AG04449 (cell line): ENCODE measurements around the gene PRPF40A.

Experiments used
- CTCF ChIA-PET: fragments of 350-600 bp; formaldehyde crosslinking; extraction: SDS; loops from one replicate; lab custom pipeline; 2021; ENCODE audit warnings: antibody characterized with exemption; lab: Yijun Ruan, JAX
- POLR2A ChIA-PET: fragments of 400-600, 350-600 bp; formaldehyde crosslinking; extraction: SDS; loops from one replicate; lab custom pipeline; 2020; ENCODE audit warnings: antibody characterized with exemption, inconsistent platforms; lab: Yijun Ruan, JAX
- DNase-seq: peaks from one replicate; pipeline ENCODE4 v3.0.0-alpha.2; 2010; ENCODE audit warnings: low read depth, low spot score
- H3K4me3 ChIP-seq: 2 replicates; pipeline ENCODE4 v1.5.1; 2011; ENCODE audit warnings: low read depth, mild to moderate bottlenecking, control low read depth, low read length
- TF ChIP-seq, protein P1 (sequence below): IDR thresholded peaks from one replicate; pipeline ENCODE4 v1.5.1; 2011; ENCODE audit warnings: mild to moderate bottlenecking, moderate library complexity, low read length, control low read depth, inconsistent platforms; ENCODE audit not compliant: insufficient read depth; ENCODE audit errors: missing control alignments

Gene PRPF40A

GRCh38 chr2:152609154-152609553 lies 108.1 kb downstream of the PRPF40A start:
- no peak for DNase-seq
- TF ChIP-seq, protein P1, sequence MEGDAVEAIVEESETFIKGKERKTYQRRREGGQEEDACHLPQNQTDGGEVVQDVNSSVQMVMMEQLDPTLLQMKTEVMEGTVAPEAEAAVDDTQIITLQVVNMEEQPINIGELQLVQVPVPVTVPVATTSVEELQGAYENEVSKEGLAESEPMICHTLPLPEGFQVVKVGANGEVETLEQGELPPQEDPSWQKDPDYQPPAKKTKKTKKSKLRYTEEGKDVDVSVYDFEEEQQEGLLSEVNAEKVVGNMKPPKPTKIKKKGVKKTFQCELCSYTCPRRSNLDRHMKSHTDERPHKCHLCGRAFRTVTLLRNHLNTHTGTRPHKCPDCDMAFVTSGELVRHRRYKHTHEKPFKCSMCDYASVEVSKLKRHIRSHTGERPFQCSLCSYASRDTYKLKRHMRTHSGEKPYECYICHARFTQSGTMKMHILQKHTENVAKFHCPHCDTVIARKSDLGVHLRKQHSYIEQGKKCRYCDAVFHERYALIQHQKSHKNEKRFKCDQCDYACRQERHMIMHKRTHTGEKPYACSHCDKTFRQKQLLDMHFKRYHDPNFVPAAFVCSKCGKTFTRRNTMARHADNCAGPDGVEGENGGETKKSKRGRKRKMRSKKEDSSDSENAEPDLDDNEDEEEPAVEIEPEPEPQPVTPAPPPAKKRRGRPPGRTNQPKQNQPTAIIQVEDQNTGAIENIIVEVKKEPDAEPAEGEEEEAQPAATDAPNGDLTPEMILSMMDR = no peak
- CTCF ChIA-PET = no interaction called here
- no peak overlapping the region for H3K4me3 ChIP-seq
- POLR2A ChIA-PET = no interaction called here

GRCh38 chr2:152607793-152608300 lies 109.4 kb downstream of the PRPF40A start:
- no peak for DNase-seq
- TF ChIP-seq, protein P1 = no peak
- CTCF ChIA-PET = interaction anchor here (1.0 kb wide), 1 partner anchor 28 kb away, joined by 3 read pairs; no protein-coding TSS in a partner anchor
- H3K4me3 ChIP-seq = no peak overlapping the region
- POLR2A ChIA-PET = no interaction called here

DNA sequence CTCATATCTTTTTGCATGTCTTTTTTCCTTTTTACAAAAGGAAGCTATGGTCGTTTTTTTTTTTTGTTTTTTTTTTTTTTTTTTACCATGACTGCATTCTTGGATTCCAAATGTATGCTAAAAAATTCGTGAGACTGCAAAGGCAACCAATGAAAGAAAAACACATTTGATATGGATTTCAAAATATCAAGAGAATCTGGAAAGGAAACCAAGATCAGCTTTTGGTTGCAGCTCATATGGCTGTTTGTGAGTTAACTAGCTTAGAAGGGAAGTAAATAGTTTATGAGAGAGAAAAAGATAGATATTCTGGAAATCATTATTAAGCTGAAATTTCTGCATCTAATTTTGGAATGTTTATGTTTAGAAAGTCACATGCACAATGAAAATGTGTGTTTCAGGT lies 110.3 kb downstream of the PRPF40A start:
- POLR2A ChIA-PET = no interaction called here
- TF ChIP-seq, protein P1 = no peak
- no peak for DNase-seq
- CTCF ChIA-PET = interaction anchor here (1.3 kb wide), 1 partner anchor 28 kb away, joined by 4 read pairs; no protein-coding TSS in a partner anchor
- no peak overlapping the region for H3K4me3 ChIP-seq

DNA sequence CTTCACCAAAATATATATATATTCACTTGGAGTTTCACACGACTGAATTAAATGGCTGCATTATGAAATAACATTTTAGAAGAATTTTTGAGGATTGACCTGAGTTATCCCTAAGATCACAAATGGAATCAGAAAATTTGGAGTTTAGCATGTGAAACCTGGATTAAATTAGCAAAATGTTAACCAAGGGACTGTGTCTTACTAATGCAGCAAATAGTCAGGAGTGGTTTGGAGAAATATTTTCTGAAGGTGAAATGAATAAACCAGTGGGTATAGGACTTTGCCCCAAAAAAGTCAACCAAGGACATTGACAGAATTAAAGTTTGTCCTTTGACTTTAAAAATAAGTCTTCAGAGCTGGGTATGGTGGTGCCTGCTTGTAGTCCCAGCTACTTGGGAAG lies 111.2 kb downstream of the PRPF40A start:
- DNase-seq = no peak
- ChIA-PET POLR2A (no interaction called here), CTCF (interaction anchor here (1.3 kb wide), 1 partner anchor 29 kb away, joined by 4 read pairs; no protein-coding TSS in a partner anchor)
- H3K4me3 ChIP-seq = no peak overlapping the region
- TF ChIP-seq, protein P1 = no peak

GRCh38 chr2:152603166-152603565 lies 114.1 kb downstream of the PRPF40A start:
- TF ChIP-seq, protein P1 = no peak
- POLR2A ChIA-PET = no interaction called here
- CTCF ChIA-PET = no interaction called here

GRCh38 chr2:152602750-152603149 lies 114.5 kb downstream of the PRPF40A start:
- H3K4me3 ChIP-seq = no peak overlapping the region
- TF ChIP-seq, protein P1 = no peak
- no peak for DNase-seq
- ChIA-PET CTCF (no interaction called here), POLR2A (interaction anchor here (0.9 kb wide), 1 partner anchor 30 kb away, joined by 3 read pairs; no protein-coding TSS in a partner anchor)

More at GRCh38 chr2:152603166-152603565, 114.1 kb downstream of the PRPF40A start:
- DNase-seq = no peak
- H3K4me3 ChIP-seq = no peak overlapping the region
